ENCODE measurements around the gene C19orf85.
A peak's percentile ranks its signal among the peaks of the same experiment; 100 is the strongest.
"Not testable (repeated sequence)": the region's sequence is repeated elsewhere in the genome, so short reads cannot be mapped to it uniquely, and the experiment has no call there.

Gene C19orf85

GRCh38 chr19:55464662-55465054, at the start of gene C19orf85:
TSS of gene C19orf85 (minus strand) at chr19:55464751. CDS start at chr19:55464554, 197 bp downstream.
- no peak for DNase-seq (ENCODE audit: low read depth in 2 of 2)

DNA sequence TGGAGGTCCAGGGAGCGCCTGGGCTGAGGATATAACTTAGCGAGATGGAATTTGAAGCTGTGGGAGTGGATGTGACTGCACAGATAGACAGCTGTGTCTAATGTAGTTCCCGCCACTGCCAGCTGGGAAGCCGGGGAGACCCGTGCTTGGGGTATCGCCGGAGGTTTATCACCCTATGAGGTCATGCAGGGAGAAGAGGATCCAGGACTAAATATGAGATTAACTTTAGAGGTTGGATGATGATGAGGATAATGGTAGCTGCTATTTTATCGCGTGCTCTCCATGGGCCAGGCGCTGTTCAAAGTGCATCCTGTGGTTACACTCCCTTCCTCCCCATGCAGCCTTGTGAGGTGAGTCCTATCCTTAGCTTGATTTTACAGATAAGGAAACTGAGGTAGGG, 43.6 kb upstream of the C19orf85 start:
- DNase-seq (ENCODE audit: low read depth in 2 of 2), result no peak

DNA sequence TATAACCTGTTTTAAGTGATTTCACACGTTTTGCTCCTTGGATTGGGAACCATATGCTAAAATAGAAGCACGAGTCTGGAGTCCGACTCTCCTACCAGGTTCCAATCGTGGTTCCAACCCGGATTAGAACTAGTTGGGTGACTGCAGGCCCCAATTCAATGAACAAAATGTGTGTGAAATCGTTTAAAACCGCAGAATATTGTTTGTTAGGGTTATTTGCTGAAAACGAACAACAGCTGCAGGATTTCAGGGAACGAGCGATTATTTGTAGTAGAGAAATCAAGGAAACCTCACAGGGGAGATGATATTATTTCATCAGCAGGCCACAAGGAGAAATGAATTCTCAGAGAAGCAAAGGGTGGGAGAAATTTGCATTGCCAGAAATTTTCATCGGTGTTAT, 40.4 kb upstream of the C19orf85 start:
- no peak for DNase-seq (ENCODE audit: low read depth in 2 of 2)

DNA sequence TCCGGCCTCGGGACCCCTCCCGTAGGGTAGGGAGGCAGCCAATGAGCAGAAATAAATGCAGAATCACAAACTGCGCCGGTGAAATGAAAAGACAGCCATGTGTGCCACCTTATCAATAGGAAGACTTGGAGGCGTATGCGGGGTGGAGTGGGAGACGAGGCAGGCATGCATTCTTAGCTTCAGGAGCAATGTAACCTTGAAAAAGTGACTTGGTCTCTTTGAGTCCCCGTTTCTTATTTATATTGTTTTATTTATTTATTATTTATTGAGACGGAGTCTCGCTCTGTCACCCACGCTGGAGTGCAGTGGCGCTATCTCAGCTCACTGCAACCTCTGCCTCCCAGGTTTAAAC, 39.7 kb upstream of the C19orf85 start:
- no peak for DNase-seq (ENCODE audit: low read depth in 2 of 2)

- peak; percentile 93 to 96 for DNase-seq (ENCODE audit: low read depth in 2 of 2)
These were observed 39.1 kb upstream of the C19orf85 start for GRCh38 chr19:55503502-55504251.

DNA sequence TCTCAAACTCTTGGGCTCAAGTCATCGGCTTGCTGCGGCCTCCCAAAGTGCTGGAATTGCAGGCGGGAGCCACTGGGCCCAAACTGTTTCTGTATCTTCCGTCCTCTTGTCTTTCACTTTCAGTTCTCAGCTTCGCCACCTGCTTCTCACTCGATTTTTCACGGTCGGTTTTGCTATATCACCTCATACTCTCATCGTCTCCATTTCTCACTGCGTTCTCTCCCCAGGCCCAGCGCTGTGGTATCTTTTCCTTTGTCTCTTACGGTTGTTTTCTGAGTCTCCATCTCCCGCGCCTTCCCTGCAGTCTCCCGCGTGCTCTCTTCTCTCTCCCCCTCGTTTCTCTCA, 38.6 kb upstream of the C19orf85 start:
- DNase-seq (ENCODE audit: low read depth in 2 of 2), result no peak

- no peak for DNase-seq (ENCODE audit: low read depth in 2 of 2)
These were observed 37.8 kb upstream of the C19orf85 start for GRCh38 chr19:55502197-55502952.

GRCh38 chr19:55500368-55500952, 35.9 kb upstream of the C19orf85 start:
- DNase-seq (ENCODE audit: low read depth in 2 of 2), result no peak

GRCh38 chr19:55498246-55498840, 33.8 kb upstream of the C19orf85 start:
- no peak for DNase-seq (ENCODE audit: low read depth in 2 of 2)

GRCh38 chr19:55497763-55498162, 33.2 kb upstream of the C19orf85 start:
- DNase-seq (ENCODE audit: low read depth in 2 of 2), result no peak

- DNase-seq (ENCODE audit: low read depth in 2 of 2), result not testable (repeated sequence)
These were observed 32.3 kb upstream of the C19orf85 start for GRCh38 chr19:55496820-55497219.

- DNase-seq (ENCODE audit: low read depth in 2 of 2), result no peak
These were observed 31.2 kb upstream of the C19orf85 start for GRCh38 chr19:55495646-55496349.

- no peak for DNase-seq (ENCODE audit: low read depth in 2 of 2)
These were observed 29.7 kb upstream of the C19orf85 start for GRCh38 chr19:55494172-55494761.

- no peak for DNase-seq (ENCODE audit: low read depth in 2 of 2)
These were observed 29.2 kb upstream of the C19orf85 start for GRCh38 chr19:55493645-55494171.

DNA sequence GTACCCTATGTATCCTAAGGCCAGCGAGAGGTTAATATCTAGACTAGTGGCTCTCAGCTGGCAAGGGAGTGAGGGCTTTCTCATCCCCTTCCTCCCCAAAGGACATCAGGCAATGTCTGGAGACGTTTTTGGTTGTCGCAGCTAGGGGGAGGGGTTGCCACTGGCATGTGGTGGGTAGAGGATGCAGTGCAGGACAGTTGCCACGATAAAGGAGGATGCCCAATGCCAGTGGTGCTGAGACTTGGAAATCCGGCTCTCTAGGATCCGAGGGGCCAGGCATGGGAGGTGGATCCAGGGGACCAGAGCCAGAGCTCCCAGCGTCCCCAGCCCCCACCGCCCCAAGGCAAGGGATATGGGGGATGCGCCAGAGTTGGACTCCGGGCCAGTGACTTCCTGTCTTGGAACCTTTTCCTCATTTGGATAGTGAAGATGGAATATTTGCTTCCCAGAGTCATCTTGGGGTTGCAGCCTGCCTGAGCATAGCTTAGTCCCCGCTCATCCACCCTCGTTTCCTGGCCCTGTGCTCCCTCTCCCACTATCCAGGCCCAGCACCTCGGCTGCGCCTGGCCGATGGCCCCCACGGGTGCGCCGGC, 28.6 kb upstream of the C19orf85 start:
- no peak for DNase-seq (ENCODE audit: low read depth in 2 of 2)

- DNase-seq (ENCODE audit: low read depth in 2 of 2), result no peak
These were observed 27.9 kb upstream of the C19orf85 start for GRCh38 chr19:55492362-55492944.

- no peak for DNase-seq (ENCODE audit: low read depth in 2 of 2)
These were observed 27.2 kb upstream of the C19orf85 start for GRCh38 chr19:55491546-55492360.

DNA sequence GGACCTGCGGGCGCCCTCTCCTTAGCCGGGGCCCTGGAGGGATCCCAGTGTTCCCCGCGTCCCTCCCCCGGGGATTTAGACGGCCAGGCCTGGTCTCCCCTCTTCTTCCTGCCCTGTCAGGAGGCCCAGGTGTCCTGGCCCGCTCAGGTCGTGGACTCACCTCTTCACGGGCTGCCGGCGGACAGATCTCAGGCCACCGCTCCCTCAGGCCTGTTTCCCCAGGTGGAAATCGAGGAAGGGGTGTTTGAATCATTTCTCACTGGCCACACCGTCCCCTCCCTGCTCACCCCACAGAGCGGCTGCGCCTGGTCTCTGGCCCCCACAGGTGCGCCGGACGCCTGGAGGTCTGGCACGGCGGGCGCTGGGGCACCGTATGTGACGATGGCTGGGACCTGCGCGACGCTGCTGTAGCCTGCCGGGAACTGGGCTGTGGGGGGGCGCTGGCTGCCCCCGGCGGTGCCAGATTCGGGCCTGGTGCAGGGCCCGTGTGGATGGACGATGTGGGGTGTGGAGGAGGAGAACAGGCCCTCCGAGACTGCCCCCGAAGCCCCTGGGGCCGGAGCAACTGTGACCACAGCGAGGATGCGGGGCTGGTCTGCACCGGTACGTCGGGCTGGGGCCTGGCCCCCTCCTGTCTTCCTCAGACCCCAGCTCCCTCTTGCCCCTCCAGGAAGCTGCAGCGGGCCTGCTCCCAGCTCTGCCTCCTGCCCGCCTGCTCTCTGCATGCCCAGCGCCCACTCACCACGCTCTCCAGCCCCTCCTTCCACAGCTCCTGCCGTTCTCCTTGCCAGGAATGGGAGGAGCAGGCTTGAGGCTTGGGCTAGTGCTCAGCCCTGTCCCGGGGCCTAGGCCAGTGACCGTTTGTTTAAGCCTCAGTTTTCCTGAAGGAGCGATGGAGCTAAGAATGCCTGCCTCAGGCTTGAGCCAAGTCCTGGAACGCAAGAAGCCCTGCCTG, 26.2 kb upstream of the C19orf85 start:
- no peak for DNase-seq (ENCODE audit: low read depth in 2 of 2)
